ENCODE measurements around the gene NFIB. TPM values are rescaled to one million over a fixed set of nuclear protein-coding genes. Genes with fewer than 3 reads are reported as not detected.

NFIB gene
- polyA plus RNA-seq, 2 of the 4 experiments (the other 2 are of a cell fraction): 10.7 to 21.7 TPM

GRCh38 chr9:14189578-14189977, 124.4 kb downstream of the NFIB start:
- 75% methylated on average over 1 of the region's 1 CpG for WGBS (ENCODE audit: missing lambda C conversion rate)
- Histone ChIP-seq H3K9me3 (no peaks in the 10 kb centered on the region), H3K27ac (no peak overlapping the region), H3K4me3 (no peak overlapping the region), H3K4me1 (peaks cover 17% of the 10 kb centered on the region; the same call in 2 of the 3 replicates), H3K4me2 (no peak overlapping the region)
- no peak for ATAC-seq
- CTCF ChIA-PET: no interaction called here
- no peak for TF ChIP-seq CHD2 (IDR thresholded peaks at IDR 0.05; ENCODE audit: low read length, partially characterized antibody)
- no peak for TF ChIP-seq ZSCAN20 (CRISPR knock-in tag; IDR thresholded peaks at IDR 0.05)
- no peak for TF ChIP-seq EHMT2 (IDR thresholded peaks at IDR 0.05; ENCODE audit: low read depth)
- TF ChIP-seq RFX5 (IDR thresholded peaks at IDR 0.05): no peak
- TF ChIP-seq EHF (CRISPR knock-in tag; IDR thresholded peaks at IDR 0.05): no peak
- no peak for TF ChIP-seq RCOR1 (IDR thresholded peaks at IDR 0.05; ENCODE audit: low read depth, low read length)
- TF ChIP-seq ELK1 (IDR thresholded peaks at IDR 0.05; ENCODE audit: low read depth, low read length): no peak
- TF ChIP-seq EP300 (IDR thresholded peaks at IDR 0.05): no peak
- no peak for TF ChIP-seq ATOH8 (CRISPR knock-in tag; IDR thresholded peaks at IDR 0.05; ENCODE audit: low read depth)
- TF ChIP-seq POLR2A (IDR thresholded peaks at IDR 0.05; ENCODE audit: low read length): no peak
- no peak for TF ChIP-seq NR3C1 (IDR thresholded peaks at IDR 0.05)
- TF ChIP-seq RNF2 (IDR thresholded peaks at IDR 0.05; ENCODE audit: borderline replicate concordance, low read depth): no peak
- TF ChIP-seq ESRRA (IDR thresholded peaks at IDR 0.05; ENCODE audit: borderline replicate concordance, low read length): no peak
- TF ChIP-seq SREBF2 (IDR thresholded peaks at IDR 0.05): no peak
- TF ChIP-seq CBX2 (IDR thresholded peaks at IDR 0.05; ENCODE audit: borderline replicate concordance, low read depth): no peak
- TF ChIP-seq RARB (CRISPR knock-in tag; IDR thresholded peaks at IDR 0.05): no peak
- TF ChIP-seq CBX8 (IDR thresholded peaks at IDR 0.05): no peak
- no peak for TF ChIP-seq SMC3 (IDR thresholded peaks at IDR 0.05)
- no peak for TF ChIP-seq KDM5A (IDR thresholded peaks at IDR 0.05)
- DNase-seq (ENCODE audit: low read depth in 1 of 2, low spot score in 1 of 2): no peak
- no peak for FAIRE-seq
- POLR2A ChIA-PET: no interaction called here

GRCh38 chr9:14189146-14189545, 124.8 kb downstream of the NFIB start:
- Histone ChIP-seq H3K4me3 (no peak overlapping the region), H3K4me2 (no peak overlapping the region), H3K27ac (no peak overlapping the region), H3K9me3 (no peaks in the 10 kb centered on the region), H3K4me1 (peaks cover 17% of the 10 kb centered on the region; the same call in 2 of the 3 replicates)
- FAIRE-seq (no peak), DNase-seq (ENCODE audit: low read depth in 1 of 2, low spot score in 1 of 2) (no peak), ATAC-seq (no peak)
- TF ChIP-seq CHD2 (IDR thresholded peaks at IDR 0.05; ENCODE audit: low read length, partially characterized antibody): no peak
- no peak for TF ChIP-seq ZFP36 (IDR thresholded peaks at IDR 0.05; ENCODE audit: borderline replicate concordance, partially characterized antibody)
- TF ChIP-seq RFX5 (IDR thresholded peaks at IDR 0.05): no peak
- TF ChIP-seq RCOR1 (IDR thresholded peaks at IDR 0.05; ENCODE audit: low read depth, low read length): no peak
- TF ChIP-seq HOXB13 (CRISPR knock-in tag; IDR thresholded peaks at IDR 0.05; ENCODE audit: low read depth): no peak
- TF ChIP-seq HEYL (CRISPR knock-in tag; IDR thresholded peaks at IDR 0.05): no peak
- TF ChIP-seq PHF8 (IDR thresholded peaks at IDR 0.05; ENCODE audit: borderline replicate concordance, low read depth): no peak
- no peak for TF ChIP-seq BHLHE40 (IDR thresholded peaks at IDR 0.05; ENCODE audit: low read depth, low read length)
- no peak for TF ChIP-seq NPAS2 (CRISPR knock-in tag; IDR thresholded peaks at IDR 0.05; ENCODE audit: borderline replicate concordance)
- TF ChIP-seq JUNB (IDR thresholded peaks at IDR 0.05): no peak
- no peak for TF ChIP-seq POLR2A (IDR thresholded peaks at IDR 0.05; ENCODE audit: low read length)
- TF ChIP-seq PBX3 (IDR thresholded peaks at IDR 0.05): no peak
- TF ChIP-seq BCL3 (IDR thresholded peaks at IDR 0.05): no peak
- no peak for TF ChIP-seq CHD4 (IDR thresholded peaks at IDR 0.05; ENCODE audit: borderline replicate concordance)
- no peak for TF ChIP-seq ATOH8 (CRISPR knock-in tag; IDR thresholded peaks at IDR 0.05; ENCODE audit: low read depth)
- TF ChIP-seq REST (IDR thresholded peaks at IDR 0.05): no peak
- TF ChIP-seq KDM5A (IDR thresholded peaks at IDR 0.05): no peak
- no peak for TF ChIP-seq ESRRA (IDR thresholded peaks at IDR 0.05; ENCODE audit: borderline replicate concordance, low read length)
- no peak for TF ChIP-seq CBX8 (IDR thresholded peaks at IDR 0.05)
- POLR2A ChIA-PET: no interaction called here
- 96% methylated on average over 4 of the region's 4 CpGs for WGBS (ENCODE audit: missing lambda C conversion rate)
- CTCF ChIA-PET: no interaction called here

Data from A549 (cell line).